Measurements from ENCODE around the gene CSRP3.
A peak's percentile ranks its signal among the peaks of the same experiment; 100 is the strongest.

Gene CSRP3

GRCh38 chr11:19243613-19244012 lies 41.8 kb upstream of the CSRP3 start:
- H3K4me3 ChIP-seq (ENCODE audit: low read depth, low read length), result no peak overlapping the region
- no peak for DNase-seq (ENCODE audit: low read depth)
- TF ChIP-seq, protein P1, sequence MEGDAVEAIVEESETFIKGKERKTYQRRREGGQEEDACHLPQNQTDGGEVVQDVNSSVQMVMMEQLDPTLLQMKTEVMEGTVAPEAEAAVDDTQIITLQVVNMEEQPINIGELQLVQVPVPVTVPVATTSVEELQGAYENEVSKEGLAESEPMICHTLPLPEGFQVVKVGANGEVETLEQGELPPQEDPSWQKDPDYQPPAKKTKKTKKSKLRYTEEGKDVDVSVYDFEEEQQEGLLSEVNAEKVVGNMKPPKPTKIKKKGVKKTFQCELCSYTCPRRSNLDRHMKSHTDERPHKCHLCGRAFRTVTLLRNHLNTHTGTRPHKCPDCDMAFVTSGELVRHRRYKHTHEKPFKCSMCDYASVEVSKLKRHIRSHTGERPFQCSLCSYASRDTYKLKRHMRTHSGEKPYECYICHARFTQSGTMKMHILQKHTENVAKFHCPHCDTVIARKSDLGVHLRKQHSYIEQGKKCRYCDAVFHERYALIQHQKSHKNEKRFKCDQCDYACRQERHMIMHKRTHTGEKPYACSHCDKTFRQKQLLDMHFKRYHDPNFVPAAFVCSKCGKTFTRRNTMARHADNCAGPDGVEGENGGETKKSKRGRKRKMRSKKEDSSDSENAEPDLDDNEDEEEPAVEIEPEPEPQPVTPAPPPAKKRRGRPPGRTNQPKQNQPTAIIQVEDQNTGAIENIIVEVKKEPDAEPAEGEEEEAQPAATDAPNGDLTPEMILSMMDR (conservative IDR thresholded peaks at IDR 0.05; ENCODE audit: low read depth, low read length), result no peak

- no peak for DNase-seq (ENCODE audit: low read depth)
- H3K4me3 ChIP-seq (ENCODE audit: low read depth, low read length), result no peak overlapping the region
- TF ChIP-seq, protein P1 (conservative IDR thresholded peaks at IDR 0.05; ENCODE audit: low read depth, low read length), result no peak
Observed at GRCh38 chr11:19243143-19243542, 41.4 kb upstream of the CSRP3 start.

GRCh38 chr11:19242179-19242932 lies 40.6 kb upstream of the CSRP3 start:
- TF ChIP-seq, protein P1 (conservative IDR thresholded peaks at IDR 0.05; ENCODE audit: low read depth, low read length), result no peak
- peak; percentile 12 for DNase-seq (ENCODE audit: low read depth)
- peak overlapping the region; percentile 75 for H3K4me3 ChIP-seq (ENCODE audit: low read depth, low read length)

DNA sequence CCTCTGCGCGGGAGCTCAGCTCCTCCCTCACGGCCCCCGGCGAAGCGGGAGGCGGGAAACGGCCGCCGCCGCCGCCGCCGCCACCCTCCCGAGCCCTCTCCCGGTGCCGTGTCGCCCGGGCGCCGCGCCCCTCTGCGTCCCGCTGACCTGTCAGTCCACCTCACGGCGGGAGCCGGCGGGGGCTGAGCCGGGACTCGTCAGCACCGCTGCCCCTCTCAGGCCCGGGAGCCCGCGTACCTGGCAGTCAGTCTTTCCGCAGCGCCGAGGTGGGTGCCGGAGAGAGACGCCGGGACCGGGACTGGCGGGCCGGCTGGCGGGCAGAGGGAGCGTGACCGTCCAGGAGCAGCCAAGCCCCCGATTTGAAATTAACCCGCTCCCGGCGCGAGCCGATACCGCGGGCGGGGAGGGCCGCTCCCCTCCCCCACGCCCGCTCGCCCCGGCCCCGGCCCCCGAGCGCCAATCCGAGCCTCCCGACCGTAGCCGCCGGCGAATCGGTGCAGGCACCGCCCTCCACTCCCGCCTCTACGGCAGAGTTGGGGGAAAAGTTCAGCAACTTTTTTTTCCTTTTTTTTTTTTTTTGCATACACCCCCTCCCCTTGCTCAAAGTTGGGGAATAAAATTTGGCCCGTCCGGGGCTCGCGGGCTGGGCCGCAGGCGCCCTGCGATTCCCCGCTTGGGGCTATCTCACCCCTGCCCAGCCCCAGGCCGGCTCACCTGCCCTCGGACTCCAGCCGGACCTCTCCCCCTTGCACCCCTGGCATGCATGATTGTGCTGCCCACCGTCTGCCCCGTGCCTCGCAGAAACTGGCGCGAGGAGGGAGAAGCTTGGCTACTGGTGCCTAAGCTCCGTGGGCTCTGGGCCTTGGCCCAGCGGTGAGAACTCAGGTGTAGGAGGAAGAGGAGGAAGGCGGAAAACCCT lies 39.7 kb upstream of the CSRP3 start:
- peak overlapping the region; percentile 75 for H3K4me3 ChIP-seq (ENCODE audit: low read depth, low read length)
- no peak for DNase-seq (ENCODE audit: low read depth)
- TF ChIP-seq, protein P1 (conservative IDR thresholded peaks at IDR 0.05; ENCODE audit: low read depth, low read length), result no peak

- peak within 1 kb of the TSS; percentile 75 for H3K4me3 ChIP-seq (ENCODE audit: low read depth, low read length)
- DNase-seq (ENCODE audit: low read depth), result peak; percentile 94
- TF ChIP-seq, protein P1 (conservative IDR thresholded peaks at IDR 0.05; ENCODE audit: low read depth, low read length), result no peak
Observed at GRCh38 chr11:19240420-19241259, 38.9 kb upstream of the CSRP3 start, which contains the start of gene E2F8. TSS of gene E2F8 (minus strand) at chr11:19240945. CDS start at chr11:19240121, 824 bp downstream.

- H3K4me3 ChIP-seq (ENCODE audit: low read depth, low read length), result no peak overlapping the region
- TF ChIP-seq, protein P1 (conservative IDR thresholded peaks at IDR 0.05; ENCODE audit: low read depth, low read length), result no peak
- DNase-seq (ENCODE audit: low read depth), result no peak
Observed at GRCh38 chr11:19239039-19239438, 37.3 kb upstream of the CSRP3 start.
